Coronary artery (tissue), 2 donors: Measurements from ENCODE around the gene KCNQ2.
A peak's percentile ranks its signal among the peaks of the same experiment; 100 is the strongest.

Experiments used
- DNase-seq: peaks from one replicate; pipeline ENCODE4 v3.0.0-alpha.2; 2017; ENCODE audit warnings: low spot score
- H3K27ac ChIP-seq, 2 donors: fragments of 200-600 bp; sonication (generic); one replicate each; pipeline ENCODE4 v1.5.1; 2016 to 2019
- H3K4me3 ChIP-seq: fragments of 200-600 bp; sonication (generic); 2 replicates; pipeline ENCODE4 v1.5.1; 2016; ENCODE audit warnings: mild to moderate bottlenecking, moderate library complexity
- TF ChIP-seq, protein P1 (sequence below): fragments of 200-600 bp; sonication (generic); IDR thresholded peaks from one replicate; pipeline ENCODE4 v1.5.1; 2019; ENCODE audit warnings: antibody characterized with exemption

KCNQ2 gene

DNA sequence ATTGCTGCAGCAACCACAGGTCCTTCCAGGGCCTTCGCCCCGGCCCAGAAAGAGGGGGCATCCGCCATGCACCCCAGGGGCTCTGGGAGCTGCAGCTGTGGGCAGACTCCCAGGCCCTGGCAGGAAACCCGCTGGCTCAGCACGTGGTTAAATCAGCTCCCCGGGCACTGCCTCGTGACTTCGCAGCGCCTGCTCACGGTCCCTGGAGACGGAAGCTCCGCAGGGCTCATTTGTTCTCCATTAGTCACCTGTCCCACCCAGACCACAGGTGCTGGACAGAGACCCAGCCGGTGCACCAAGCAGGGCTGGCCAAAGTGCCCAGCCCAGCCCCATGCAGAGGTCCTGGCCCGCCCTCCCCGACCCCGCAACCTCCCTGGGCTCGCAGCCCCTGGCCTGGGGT is 14.7 kb downstream of the KCNQ2 start:
- Histone ChIP-seq H3K4me3 (no peak overlapping the region), H3K27ac (no peak overlapping the region)
- no peak for DNase-seq
- TF ChIP-seq, protein P1, sequence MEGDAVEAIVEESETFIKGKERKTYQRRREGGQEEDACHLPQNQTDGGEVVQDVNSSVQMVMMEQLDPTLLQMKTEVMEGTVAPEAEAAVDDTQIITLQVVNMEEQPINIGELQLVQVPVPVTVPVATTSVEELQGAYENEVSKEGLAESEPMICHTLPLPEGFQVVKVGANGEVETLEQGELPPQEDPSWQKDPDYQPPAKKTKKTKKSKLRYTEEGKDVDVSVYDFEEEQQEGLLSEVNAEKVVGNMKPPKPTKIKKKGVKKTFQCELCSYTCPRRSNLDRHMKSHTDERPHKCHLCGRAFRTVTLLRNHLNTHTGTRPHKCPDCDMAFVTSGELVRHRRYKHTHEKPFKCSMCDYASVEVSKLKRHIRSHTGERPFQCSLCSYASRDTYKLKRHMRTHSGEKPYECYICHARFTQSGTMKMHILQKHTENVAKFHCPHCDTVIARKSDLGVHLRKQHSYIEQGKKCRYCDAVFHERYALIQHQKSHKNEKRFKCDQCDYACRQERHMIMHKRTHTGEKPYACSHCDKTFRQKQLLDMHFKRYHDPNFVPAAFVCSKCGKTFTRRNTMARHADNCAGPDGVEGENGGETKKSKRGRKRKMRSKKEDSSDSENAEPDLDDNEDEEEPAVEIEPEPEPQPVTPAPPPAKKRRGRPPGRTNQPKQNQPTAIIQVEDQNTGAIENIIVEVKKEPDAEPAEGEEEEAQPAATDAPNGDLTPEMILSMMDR = no peak

GRCh38 chr20:63456429-63457284 is 15.8 kb downstream of the KCNQ2 start:
- DNase-seq = no peak
- H3K4me3 ChIP-seq = no peak overlapping the region

DNA sequence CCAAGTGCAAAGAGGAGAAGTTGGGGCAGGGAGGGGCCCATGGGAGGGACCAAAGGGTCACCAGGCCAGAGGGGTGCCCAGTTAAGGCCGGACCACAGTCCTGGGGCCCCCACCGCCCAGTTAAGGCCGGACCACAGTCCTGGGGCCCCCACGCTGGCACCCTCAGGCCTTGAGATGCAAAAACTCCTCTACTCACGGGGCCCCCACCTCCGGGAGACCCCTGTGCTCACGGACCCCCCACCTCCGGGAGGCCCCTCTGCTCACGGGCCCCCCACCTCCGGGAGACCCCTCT is 16.9 kb downstream of the KCNQ2 start:
- Histone ChIP-seq H3K4me3 (no peak overlapping the region), H3K27ac (no peak overlapping the region)
- TF ChIP-seq, protein P1 = no peak
- DNase-seq = no peak

More at GRCh38 chr20:63456429-63457284, 15.8 kb downstream of the KCNQ2 start:
- TF ChIP-seq, protein P1 = no peak
- no peak overlapping the region for H3K27ac ChIP-seq

DNA sequence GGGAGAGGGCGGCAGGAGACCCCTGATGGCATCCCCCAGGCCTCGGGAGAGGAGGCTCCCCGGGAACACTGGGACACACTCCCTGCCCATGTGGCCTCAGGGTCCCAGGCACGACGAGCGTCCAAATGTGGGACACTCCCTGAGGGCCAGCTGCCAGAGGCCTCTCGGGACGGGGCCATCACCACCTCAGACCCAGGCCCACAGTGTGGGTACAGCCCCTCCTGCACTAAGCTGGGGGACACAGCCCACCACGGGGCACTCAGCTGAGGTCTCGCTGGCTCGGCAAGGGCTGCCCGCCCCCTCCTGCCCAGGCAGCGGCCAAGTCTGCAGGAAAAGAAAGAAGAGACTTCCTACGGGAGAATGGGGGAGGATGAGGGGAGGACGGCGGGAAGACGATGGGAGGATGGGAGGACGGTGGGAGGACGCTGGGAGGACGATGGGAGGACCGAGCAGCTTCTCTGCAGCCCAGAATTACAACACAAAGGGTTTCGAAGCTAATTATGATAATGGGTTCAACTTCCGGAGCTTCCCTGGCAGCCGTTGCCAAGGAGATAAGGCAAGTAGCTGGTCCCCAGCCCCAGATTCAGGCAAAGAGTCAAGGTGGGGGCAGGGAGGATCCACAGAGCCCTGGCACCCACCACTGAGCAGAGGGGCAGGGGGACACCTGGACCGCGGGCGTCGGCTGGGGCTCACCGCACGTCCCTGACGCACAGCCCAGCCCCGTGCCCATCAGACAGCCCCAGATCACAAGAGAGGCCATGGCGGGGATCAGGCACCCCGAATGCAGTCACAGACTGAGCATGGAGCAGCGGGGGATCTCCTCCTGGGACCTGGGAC is 17.5 kb downstream of the KCNQ2 start:
- H3K4me3 ChIP-seq = peak overlapping the region; percentile 66
- TF ChIP-seq, protein P1 = no peak
- H3K27ac ChIP-seq = no peak overlapping the region
- DNase-seq = no peak

DNA sequence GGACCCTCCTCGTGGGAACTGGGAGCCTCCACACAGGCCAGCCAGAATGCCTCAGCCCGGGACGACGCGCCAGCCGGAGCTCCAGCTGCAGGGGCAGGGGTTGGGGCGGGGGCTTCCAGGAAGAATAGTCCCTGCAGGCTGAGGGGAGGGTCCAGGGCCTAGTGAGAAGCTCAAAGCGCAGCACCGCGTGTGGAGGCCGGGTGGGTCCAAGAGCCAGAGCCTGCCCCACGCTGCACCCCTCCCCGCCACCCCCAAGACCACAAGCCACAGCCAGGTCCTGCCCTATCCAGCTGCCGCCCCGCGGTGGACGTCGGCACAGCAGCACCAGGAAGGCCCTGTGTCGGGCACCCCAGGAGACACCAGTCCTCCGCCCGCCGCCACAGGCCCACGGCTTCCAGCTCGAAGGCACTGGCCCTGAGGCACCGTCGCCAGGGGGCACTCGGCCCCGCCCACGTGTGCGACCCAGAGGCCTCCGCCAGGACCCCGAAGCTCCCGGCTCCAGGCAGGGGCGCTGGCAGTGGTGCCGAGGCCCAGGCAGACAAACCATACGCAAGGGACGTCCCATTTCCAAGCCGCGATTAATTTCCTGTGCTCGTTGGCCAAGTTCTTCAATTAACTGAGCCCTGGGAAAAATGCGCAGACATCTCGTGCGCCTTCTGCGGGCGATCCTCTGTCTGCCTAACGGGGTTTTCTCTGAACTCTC is 19.5 kb downstream of the KCNQ2 start:
- Histone ChIP-seq H3K4me3 (peak overlapping the region; percentile 66), H3K27ac (peak overlapping the region in 1 of 2 donors; percentile 10)
- TF ChIP-seq, protein P1 = no peak
- no peak for DNase-seq

- H3K4me3 ChIP-seq = no peak overlapping the region
- no peak overlapping the region for H3K27ac ChIP-seq
- DNase-seq = no peak
- TF ChIP-seq, protein P1 = no peak
Measured at GRCh38 chr20:63452341-63452740, 20.1 kb downstream of the KCNQ2 start.
